HG02884 (cell line): ENCODE data around the gene DUSP21.
"Not testable (repeated sequence)": the region's sequence is repeated elsewhere in the genome, so short reads cannot be mapped to it uniquely, and the experiment has no call there.

Experiments
- ATAC-seq: cut with Tn5 transposase; IDR thresholded peaks from one replicate; pipeline ENCODE4 v1.9.1; 2021; ENCODE audit warnings: mild to moderate bottlenecking, moderate library complexity; ENCODE audit not compliant: unreplicated experiment

Gene DUSP21

DNA sequence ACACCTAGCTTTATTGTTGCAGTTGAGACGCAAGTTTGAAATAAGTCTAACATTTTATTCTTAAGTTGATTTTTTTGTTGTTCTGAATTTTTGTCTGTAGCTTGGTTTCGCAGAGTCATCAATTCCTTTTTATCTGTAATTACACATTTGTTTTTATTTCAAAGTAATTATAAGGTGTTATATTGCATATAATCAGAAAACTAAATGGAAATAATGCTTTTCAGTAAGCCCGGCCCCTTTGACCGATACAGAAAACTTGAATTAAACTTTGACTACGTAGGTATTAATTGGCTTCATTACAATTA is 31.3 kb downstream of the DUSP21 start:
- no peak for ATAC-seq

GRCh38 chrX:44876086-44876485 is 32.3 kb downstream of the DUSP21 start:
- ATAC-seq, result no peak

GRCh38 chrX:44876767-44877166 is 32.9 kb downstream of the DUSP21 start:
- ATAC-seq, result no peak

DNA sequence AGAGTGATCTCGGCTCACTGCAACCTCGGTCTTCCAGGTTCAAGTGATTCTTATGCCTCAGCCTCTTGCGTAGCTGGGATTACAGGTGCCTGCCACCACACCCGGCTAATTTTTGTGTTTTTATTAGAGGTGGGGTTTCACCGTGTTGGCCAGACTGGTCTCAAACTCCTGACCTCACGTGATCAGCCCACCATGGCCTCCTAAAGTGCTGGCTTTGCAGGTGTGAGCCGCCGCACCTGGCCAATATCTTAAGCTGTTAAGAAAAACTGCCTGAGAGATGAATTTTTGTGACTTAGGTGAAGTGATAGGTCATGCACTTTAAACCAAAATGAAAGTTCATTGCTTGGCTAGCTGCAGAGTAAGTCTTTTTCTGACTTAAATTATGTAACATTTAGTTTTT is 35.0 kb downstream of the DUSP21 start:
- no peak for ATAC-seq

DNA sequence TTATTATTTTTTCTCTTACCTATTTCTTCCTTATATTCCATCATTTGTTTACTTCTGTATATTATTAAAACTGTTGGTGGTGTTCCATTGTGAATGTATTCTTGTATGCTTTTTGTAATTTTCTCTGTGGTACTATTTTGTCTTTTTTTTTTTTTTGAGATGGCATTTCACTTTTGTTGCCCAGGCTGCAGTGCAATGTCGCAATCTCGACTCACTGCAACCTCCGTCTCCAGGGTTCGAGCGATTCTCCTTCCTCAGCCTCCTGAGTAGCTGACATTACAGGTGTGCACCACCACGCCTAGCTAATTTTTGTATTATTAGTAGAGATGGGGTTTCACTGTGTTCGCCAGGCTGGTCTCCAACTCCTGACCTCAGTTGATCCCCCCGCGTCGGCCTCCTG is 37.7 kb downstream of the DUSP21 start:
- ATAC-seq, result no peak

DNA sequence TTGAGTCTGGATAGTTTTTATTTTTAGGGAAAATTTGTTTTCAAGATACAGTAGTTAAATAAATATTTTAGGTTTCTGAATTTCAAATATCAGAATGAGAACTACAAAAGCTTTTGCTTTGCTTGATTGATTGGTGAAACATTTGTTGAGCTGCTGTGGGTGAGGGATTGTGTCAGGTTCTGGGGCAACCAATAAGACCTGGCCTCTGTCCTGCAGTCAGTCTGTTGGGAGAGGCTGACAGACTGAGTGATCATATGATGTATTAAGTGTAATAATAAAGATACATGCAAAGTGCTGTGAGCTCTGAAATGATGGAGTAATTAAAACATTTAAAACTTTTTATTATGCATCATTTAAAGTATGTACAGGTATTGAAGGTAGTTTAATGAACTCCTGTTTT is 38.8 kb downstream of the DUSP21 start:
- ATAC-seq, result no peak

GRCh38 chrX:44884944-44885343 is 41.1 kb downstream of the DUSP21 start:
- ATAC-seq, result no peak

DNA sequence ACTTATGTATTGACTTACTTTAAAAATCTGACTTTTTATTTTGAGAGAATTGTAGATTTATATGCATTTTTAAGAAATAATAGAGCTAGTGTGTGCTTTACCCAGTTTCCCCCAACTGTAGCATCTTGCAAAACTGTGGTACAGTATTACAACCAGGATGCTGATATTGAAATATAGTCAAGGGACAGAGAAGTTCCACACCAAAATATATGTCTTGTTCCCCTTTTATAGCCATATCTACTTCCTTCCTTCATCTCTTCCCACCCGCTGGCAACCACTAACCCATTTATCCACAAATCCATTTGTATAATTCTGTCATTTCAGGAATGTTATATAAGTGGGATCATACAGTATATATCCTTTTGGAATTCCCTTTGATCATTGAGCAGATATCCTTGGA is 46.0 kb downstream of the DUSP21 start:
- no peak for ATAC-seq

DNA sequence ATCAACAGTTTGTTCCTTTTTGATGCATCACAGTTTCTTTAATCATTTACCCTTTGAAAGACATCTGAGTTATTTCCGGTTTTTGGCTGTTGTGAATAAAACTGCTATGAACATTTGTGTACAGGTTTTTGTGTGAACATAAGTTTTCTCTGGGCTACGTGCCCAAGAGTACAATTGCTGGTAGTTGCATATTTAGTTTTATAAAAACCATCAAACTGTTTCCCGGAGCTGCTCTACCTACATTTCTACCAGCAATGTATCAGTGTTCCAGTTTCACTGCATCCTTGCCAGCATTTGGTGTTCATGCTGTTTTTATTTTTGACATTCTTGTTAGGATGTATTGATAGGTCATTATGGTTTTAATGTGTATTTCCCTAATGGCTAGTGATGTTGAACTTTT is 46.4 kb downstream of the DUSP21 start:
- no peak for ATAC-seq

DNA sequence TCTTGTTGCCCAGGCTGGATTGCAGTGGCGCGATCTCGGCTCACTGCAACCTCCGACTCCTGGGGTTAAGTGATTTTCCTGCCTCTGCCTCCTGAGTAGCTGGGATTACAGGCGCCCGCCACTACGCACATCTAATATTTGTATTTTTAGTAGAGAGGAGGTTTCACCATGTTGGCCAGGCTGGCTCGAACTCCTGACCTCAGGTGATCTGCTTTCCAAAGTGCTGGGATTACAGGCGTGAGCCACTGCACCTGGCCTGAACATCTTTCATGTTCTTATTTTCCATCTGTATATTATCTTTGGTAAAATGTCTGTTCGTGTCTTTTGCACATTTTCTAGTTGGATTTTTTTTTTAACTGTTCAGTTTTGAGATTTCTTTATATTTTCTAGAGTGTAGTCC is 46.9 kb downstream of the DUSP21 start:
- ATAC-seq, result not testable (repeated sequence)

DNA sequence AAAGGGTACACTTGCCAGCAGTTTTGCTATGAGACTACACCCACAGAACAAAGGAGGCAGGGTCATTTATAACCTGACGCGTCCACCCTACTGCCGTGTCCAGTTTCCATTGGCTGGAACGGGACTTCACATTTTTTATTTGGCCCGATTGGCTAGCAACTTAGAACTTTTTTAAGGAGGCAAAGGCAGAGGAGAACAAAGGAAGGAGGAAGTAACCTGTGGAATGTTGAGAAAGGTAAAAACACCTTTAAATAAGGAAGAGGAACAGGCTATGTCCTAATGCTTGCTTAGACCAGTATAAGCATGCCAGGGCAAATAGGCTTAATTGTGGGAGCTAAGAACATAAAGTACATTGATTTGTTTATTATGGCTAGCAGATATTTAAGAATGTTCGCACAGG is 47.8 kb downstream of the DUSP21 start:
- ATAC-seq, result no peak
